Liver (tissue), 3 donors: Measurements from ENCODE around the gene COX20.

Experiments
- EGR1 ChIP-seq, 2 donors: IDR thresholded peaks; 2 replicates each; pipeline ENCODE4 v1.6.1; 2016 to 2018; ENCODE audit warnings: antibody characterized with exemption in 2 of 2, low read depth in 2 of 2
- FOXA1 ChIP-seq: IDR thresholded peaks from 2 replicates; pipeline ENCODE4 v1.6.1; 2016; ENCODE audit warnings: antibody characterized with exemption
- GABPA ChIP-seq, 2 donors: IDR thresholded peaks in 1 of 2; conservative IDR thresholded peaks in 1 of 2; 2 replicates each; pipeline ENCODE4 v1.6.1; 2016; ENCODE audit warnings: antibody characterized with exemption in 2 of 2, mild to moderate bottlenecking in 1 of 2, moderate library complexity in 1 of 2
- JUND ChIP-seq, 2 donors: IDR thresholded peaks; 2 replicates each; pipeline ENCODE4 v1.6.1; 2016; ENCODE audit warnings: antibody characterized with exemption in 2 of 2
- MAX ChIP-seq: IDR thresholded peaks from 2 replicates; pipeline ENCODE4 v1.6.1; 2016; ENCODE audit warnings: antibody characterized with exemption
- RAD21 ChIP-seq, 2 donors: IDR thresholded peaks; 2 replicates each; pipeline ENCODE4 v1.6.1; 2016; ENCODE audit warnings: antibody characterized with exemption in 2 of 2, mild to moderate bottlenecking in 2 of 2
- REST ChIP-seq: IDR thresholded peaks from 2 replicates; pipeline ENCODE4 v1.6.1; 2016; ENCODE audit warnings: antibody characterized with exemption, mild to moderate bottlenecking
- SP1 ChIP-seq: IDR thresholded peaks from 2 replicates; pipeline ENCODE4 v1.6.1; 2018; ENCODE audit warnings: antibody characterized with exemption, mild to moderate bottlenecking
- TF ChIP-seq, protein P1 (sequence below): fragments of 150-350 bp; IDR thresholded peaks from 2 replicates; pipeline ENCODE4 v1.5.1; 2017; ENCODE audit warnings: improper control_type of control experiment, low read depth, low read length; ENCODE audit not compliant: missing input control
- donor health status: healthy.
- donor health status: healthy.

GRCh38 chr1:244893836-244894235, 58.4 kb downstream of the COX20 start:
- TF ChIP-seq, protein P1, sequence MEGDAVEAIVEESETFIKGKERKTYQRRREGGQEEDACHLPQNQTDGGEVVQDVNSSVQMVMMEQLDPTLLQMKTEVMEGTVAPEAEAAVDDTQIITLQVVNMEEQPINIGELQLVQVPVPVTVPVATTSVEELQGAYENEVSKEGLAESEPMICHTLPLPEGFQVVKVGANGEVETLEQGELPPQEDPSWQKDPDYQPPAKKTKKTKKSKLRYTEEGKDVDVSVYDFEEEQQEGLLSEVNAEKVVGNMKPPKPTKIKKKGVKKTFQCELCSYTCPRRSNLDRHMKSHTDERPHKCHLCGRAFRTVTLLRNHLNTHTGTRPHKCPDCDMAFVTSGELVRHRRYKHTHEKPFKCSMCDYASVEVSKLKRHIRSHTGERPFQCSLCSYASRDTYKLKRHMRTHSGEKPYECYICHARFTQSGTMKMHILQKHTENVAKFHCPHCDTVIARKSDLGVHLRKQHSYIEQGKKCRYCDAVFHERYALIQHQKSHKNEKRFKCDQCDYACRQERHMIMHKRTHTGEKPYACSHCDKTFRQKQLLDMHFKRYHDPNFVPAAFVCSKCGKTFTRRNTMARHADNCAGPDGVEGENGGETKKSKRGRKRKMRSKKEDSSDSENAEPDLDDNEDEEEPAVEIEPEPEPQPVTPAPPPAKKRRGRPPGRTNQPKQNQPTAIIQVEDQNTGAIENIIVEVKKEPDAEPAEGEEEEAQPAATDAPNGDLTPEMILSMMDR, result no peak
- TF ChIP-seq GABPA (IDR thresholded peaks at IDR 0.05 in 1 of 2, conservative IDR thresholded peaks at IDR 0.05 in 1 of 2), result no peak
- no peak for TF ChIP-seq EGR1 (IDR thresholded peaks at IDR 0.05; ENCODE audit: low read depth in 2 of 2)
- TF ChIP-seq MAX, result no peak
- TF ChIP-seq RAD21 (IDR thresholded peaks at IDR 0.05), result no peak
- TF ChIP-seq JUND (IDR thresholded peaks at IDR 0.05), result no peak
- no peak for TF ChIP-seq FOXA1
- TF ChIP-seq SP1, result no peak
- no peak for TF ChIP-seq REST
